ENCODE results near the gene ZNF786. TPM values are rescaled to one million over a fixed set of nuclear protein-coding genes. Genes with fewer than 3 reads are reported as not detected.

ZNF786 gene
- total RNA-seq (2022; extraction: Qiagen RNA extraction), result 6.1 to 6.6 TPM (median 6.3 TPM) in 5 replicates

GRCh38 chr7:149090397-149091195 lies at the start of gene ZNF786:
ZNF786 (minus strand) TSS chr7:149090718; CDS start chr7:149090640, 78 bp downstream.

GRCh38 chr7:149125863-149126661 lies 35.5 kb upstream of the ZNF786 start, which contains the start of gene ZNF425:
ZNF425 (minus strand) TSS chr7:149126324; CDS start chr7:149126213, 111 bp downstream.

GRCh38 chr7:149028346-149029109 lies 62.0 kb downstream of the ZNF786 start, which contains the start of gene PDIA4:
PDIA4 (minus strand) TSS chr7:149028505; CDS start chr7:149028408, 97 bp downstream.

Other genes starting within 250 kb of the ZNF786 start
- gene EZH2, start 206.4 kb downstream of the ZNF786 start, total RNA-seq (2022; extraction: Qiagen RNA extraction), result 19.0 to 21.6 TPM (median 19.3 TPM) in 5 replicates
- gene PDIA4, start 62.2 kb downstream of the ZNF786 start, total RNA-seq (2022; extraction: Qiagen RNA extraction), result 161 to 188 TPM (median 169 TPM) in 5 replicates
- gene ZNF425, start 35.6 kb upstream of the ZNF786 start, total RNA-seq (2022; extraction: Qiagen RNA extraction), result 1.2 to 1.4 TPM (median 1.3 TPM) in 5 replicates
- gene ZNF398, start 56.7 kb upstream of the ZNF786 start, total RNA-seq (2022; extraction: Qiagen RNA extraction), result 8.6 to 9.9 TPM (median 9.1 TPM) in 5 replicates
- 21.7 to 26.7 TPM (median 24.9 TPM) in 5 replicates for gene ZNF282, start 104.8 kb upstream of the ZNF786 start, total RNA-seq (2022; extraction: Qiagen RNA extraction)
- 10.5 to 12.0 TPM (median 11.2 TPM) in 5 replicates for gene ZNF212, start 148.9 kb upstream of the ZNF786 start, total RNA-seq (2022; extraction: Qiagen RNA extraction)
- 4.4 to 6.1 TPM (median 5.3 TPM) in 5 replicates for gene ZNF783, start 171.5 kb upstream of the ZNF786 start, total RNA-seq (2022; extraction: Qiagen RNA extraction)

Measured in A549 treated with AZD2906 at 1 μM for 4 hours (cell line).